SK-N-MC (cell line): ENCODE measurements around the gene SETD2.

Experiments
- EZH2 ChIP-seq: fragments of 200-600 bp; sonication (generic); IDR thresholded peaks from one replicate; pipeline ENCODE4 v1.6.1; 2017; ENCODE audit warnings: antibody characterized with exemption
- FOXP2 ChIP-seq: optimal IDR thresholded peaks from 2 replicates; pipeline ENCODE3; 2011; ENCODE audit warnings: mild to moderate bottlenecking, moderate library complexity; ENCODE audit not compliant: insufficient read depth; ENCODE audit errors: extremely low read length, control extremely low read depth
- POLR2AphosphoS5 ChIP-seq: IDR thresholded peaks from 2 replicates; pipeline ENCODE4 v1.6.1; 2012; ENCODE audit warnings: mild to moderate bottlenecking, low read depth, low read length, borderline replicate concordance

DNA sequence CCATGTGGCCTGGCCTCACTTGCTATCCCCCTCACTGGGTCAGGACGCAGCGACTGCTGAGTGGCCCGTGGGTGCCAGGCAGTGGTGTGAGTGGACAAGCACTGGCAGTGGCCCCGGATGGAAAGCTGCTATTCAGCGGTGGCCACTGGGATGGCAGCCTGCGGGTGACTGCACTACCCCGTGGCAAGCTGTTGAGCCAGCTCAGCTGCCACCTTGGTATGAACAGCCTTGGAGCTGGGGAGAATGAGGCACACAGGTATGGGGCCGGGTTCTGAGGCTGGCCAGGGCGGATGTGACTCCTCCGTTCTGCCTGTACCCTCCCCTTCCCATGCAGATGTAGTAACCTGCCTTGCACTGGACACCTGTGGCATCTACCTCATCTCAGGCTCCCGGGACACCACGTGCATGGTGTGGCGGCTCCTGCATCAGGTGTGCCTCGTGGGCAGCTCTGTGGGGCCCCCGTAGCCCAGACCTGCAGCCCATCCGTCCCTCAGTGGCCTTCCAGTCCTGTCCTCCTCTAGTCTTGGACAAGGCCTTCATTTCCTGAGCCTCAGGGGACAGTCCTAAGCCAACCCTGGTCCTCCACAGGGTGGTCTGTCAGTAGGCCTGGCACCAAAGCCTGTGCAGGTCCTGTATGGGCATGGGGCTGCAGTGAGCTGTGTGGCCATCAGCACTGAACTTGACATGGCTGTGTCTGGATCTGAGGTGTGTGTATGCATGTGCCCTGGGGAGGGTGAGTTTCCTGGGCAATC, 156.3 kb downstream of the SETD2 start:
- TF ChIP-seq EZH2 (no peak), POLR2AphosphoS5 (no peak), FOXP2 (no peak)
